ENCODE data around the gene IFNL2.
"Not testable (repeated sequence)": the region's sequence is repeated elsewhere in the genome, so short reads cannot be mapped to it uniquely, and the experiment has no call there.

The IFNL2 gene

DNA sequence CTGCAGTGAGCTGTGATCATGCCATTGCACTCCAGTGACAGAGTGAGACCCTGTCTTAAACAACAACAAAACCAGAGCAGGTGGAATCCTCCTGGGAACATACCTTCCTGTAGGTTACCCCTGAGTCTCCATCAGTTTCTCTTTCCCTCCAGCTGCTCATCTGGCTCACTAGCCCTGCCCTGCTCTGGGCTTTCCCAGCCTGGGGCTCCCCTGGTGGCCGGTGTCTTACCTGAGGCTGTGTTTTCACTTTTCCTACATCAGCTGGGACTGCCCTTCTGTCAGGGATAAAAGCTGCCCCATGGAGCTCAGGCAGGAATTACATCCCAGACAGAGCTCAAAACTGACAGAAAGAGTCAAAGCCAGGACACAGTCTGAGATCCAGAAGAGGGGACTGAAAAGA is at the start of gene IFNL2:
IFNL2 (plus strand) TSS at position 312 of the 400 bp plus-strand sequence. CDS start 173 bp downstream, outside the sequence.
- DNase-seq (ENCODE audit: low spot score); FAIRE-seq: not testable (repeated sequence)

- FAIRE-seq: not testable (repeated sequence)
Measured at GRCh38 chr19:39219108-39219507, 49.1 kb upstream of the IFNL2 start.

DNA sequence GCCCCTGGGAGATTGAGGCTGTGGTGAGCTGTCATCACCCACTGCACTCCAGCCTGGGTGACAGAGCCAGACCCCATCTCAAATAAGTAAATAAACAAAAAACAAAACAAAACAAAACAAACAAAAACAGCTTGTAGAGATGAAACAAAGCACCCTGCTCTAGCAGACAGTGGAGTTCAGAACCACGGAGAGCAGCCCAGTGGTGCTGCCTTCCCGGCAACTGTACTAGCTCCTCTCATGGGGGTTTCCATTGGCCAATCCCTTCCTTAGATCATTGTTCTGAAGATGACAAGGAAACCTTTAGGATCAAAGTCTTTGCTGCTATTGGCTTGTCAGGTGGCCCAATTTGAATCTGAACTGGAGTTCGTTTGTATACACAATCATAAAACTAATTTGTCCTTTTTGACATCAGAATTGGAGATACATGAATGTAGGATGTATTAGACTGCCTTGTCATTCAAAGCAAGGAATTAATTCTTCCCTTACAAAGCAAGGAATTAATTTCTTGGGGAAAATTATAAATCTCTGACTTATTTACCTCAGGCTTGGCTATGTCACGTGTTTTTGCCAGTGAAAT is 44.4 kb upstream of the IFNL2 start:
- no peak for DNase-seq (ENCODE audit: low spot score)

More at GRCh38 chr19:39219108-39219507, 49.1 kb upstream of the IFNL2 start:
- not testable (repeated sequence) for DNase-seq (ENCODE audit: low spot score)

DNA sequence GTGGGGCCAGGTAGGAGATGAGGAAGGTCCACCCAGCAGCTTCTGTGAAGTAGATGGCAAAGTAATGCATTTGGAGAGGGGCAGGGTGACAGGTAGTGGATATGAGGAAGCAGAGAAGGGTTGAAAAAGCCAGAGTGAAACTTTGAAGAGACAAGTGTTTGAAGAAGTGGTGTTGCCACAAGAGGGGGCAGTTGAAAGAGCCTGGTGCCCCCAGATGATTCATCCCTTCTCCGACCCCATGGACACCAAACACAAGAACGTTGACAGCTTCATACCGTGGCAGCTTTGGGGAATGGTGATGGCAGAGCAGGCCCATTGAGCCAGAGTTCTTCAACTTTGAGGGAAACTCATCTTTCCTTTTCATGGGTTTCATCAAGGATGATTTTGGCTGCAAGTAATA is 43.3 kb upstream of the IFNL2 start:
- FAIRE-seq: no peak
- no peak for DNase-seq (ENCODE audit: low spot score)

More for the DNA sequence above, 44.4 kb upstream of the IFNL2 start:
- no peak for FAIRE-seq

DNA sequence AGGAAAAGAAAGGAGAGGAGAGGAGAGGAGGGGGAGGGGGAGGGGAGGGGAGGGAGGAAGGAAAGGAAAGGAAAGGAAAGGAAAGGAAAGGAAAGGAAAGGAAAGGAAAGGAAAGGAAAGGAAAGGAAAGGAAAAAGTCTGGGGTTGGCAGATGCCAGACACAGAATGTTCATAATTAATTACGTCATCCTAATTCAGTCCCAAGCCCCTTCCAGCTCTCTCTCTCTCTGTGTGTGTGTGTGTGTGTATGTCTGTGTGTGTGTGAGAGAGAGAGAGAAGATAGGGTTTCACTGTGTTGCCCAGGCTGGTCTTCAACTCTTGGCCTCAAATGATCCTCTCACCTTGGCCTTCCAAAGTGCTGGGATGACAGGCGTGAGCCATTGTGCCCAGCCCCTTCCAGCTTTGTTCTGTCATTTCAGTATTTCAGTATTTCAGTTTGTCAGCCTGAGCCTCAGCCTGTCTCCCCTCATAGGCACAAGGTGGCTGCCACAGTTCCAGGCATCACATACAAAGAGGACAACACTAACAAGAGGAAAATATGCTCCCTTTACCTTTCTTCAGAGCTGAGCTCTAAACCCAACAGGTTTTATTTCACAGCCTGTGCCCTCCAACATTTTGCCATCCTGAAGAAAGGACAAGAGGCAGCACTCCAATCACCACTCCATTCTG is 38.0 kb upstream of the IFNL2 start:
- DNase-seq (ENCODE audit: low spot score) (no peak), FAIRE-seq (no peak)

DNA sequence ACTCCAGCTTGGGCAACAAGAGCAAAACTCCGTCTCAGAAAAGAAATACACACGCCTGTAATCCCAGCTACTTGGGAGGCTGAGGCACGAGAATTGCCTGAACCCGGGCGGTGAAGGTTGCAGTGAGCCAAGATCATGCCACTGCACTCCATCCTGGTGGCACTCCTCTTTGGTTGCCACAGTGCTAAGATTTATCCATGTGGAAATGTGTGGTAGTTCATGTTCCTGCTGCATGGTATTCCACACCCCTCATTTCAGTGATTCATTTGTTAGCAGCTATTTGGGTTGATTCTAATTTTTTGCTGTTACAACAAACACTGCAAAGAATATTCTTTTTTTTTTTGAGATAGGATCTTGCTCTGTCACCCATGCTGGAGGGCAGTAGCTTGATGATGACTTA is 35.5 kb upstream of the IFNL2 start:
- DNase-seq (ENCODE audit: low spot score) (no peak), FAIRE-seq (no peak)

GRCh38 chr19:39236527-39236926 is 31.7 kb upstream of the IFNL2 start:
- DNase-seq (ENCODE audit: low spot score) (no peak), FAIRE-seq (no peak)

DNA sequence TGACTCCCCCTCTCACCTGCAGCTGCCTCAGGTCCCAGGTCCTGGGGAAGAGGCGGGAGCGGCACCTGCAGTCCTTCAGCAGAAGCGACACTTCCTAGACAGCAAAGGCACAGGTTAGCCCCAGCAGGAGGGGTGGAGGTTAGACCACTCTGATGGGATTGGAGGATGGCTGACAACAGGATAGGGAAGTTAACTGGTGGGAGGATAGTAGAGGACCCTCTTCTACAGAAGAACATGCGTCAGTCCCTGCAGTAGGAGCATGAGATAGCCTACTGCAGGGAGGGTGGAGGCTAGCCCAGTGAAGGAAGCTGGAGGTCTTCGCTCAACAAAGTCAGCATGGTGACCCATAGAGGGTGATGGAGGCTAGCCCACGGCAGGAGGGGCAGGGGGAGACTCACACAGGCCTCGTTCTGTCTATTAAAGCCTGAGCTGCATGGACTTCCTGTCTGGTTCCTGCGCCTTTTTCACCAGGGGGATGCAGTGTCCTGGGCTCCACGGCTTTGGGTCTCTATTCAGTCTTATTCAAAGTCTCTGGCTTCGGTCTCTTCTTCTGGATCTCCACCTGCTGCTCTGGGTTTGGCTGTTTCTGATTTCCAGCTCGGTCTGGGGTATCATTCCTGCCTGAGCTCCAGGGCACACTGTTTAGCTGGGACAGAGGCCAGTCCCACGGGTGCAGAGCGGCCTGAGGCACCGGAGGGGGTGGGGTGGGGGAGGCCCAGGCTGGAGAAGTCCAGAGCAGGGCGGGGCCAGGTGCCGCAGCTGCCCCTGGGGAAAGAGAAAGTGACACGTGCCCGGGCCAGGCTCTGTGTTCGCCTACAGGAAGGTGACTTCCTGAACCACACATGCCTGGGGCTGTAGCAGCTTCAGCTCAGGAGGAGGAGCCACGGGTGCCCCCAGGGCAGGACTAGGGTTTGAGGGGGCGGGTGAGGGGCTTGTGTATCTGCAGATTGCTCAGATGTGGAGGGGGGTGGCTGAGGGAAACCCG is 30.7 kb upstream of the IFNL2 start:
- FAIRE-seq: no peak
- no peak for DNase-seq (ENCODE audit: low spot score)

- FAIRE-seq (no peak), DNase-seq (ENCODE audit: low spot score) (no peak)
Measured at GRCh38 chr19:39238209-39238608, 30.0 kb upstream of the IFNL2 start.

GRCh38 chr19:39238944-39239343 is 29.3 kb upstream of the IFNL2 start:
- DNase-seq (ENCODE audit: low spot score) (no peak), FAIRE-seq (no peak)

- DNase-seq (ENCODE audit: low spot score) (no peak), FAIRE-seq (no peak)
Measured at GRCh38 chr19:39240421-39240820, 27.8 kb upstream of the IFNL2 start.

GRCh38 chr19:39243741-39244140 is 24.5 kb upstream of the IFNL2 start:
- FAIRE-seq; DNase-seq (ENCODE audit: low spot score): not testable (repeated sequence)

DNA sequence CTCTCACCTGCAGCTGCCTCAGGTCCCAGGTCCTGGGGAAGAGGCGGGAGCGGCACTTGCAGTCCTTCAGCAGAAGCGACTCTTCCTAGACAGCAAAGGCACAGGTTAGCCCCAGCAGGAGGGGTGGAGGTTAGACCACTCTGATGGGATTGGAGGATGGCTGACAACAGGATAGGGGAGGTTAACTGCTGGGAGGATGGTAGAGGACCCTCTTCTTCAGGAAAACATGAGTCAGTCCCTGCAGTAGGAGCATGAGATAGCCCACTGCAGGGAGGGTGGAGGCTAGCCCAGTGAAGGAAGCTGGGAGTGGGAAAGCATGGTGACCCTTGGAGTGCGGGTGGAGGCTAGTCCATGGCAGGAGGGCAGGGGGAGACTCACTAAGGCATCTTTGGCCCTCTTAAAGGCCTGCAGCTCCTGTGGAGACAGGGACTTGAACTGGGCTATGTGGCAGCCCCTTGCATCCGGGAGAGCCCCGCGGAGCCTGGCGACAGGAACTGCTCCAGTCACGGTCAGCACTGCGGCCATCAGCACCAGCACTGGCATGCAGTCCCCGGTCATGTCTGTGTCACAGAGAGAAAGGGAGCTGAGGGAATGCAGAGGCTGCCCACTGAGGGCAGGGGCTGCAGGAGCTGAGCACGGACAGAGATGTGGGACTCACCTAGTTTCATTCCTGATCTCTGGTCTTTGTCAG is 23.6 kb upstream of the IFNL2 start, which contains the start of gene IFNL3:
IFNL3 (minus strand) TSS at position 597 of the 691 bp plus-strand sequence; CDS start at position 558, 39 bp downstream.
- not testable (repeated sequence) for DNase-seq (ENCODE audit: low spot score)

GRCh38 chr19:39245166-39245565 is 23.0 kb upstream of the IFNL2 start:
- not testable (repeated sequence) for FAIRE-seq; DNase-seq (ENCODE audit: low spot score)

More for the DNA sequence above, 23.6 kb upstream of the IFNL2 start, which contains the start of gene IFNL3:
- FAIRE-seq: not testable (repeated sequence)

- FAIRE-seq (no peak), DNase-seq (ENCODE audit: low spot score) (no peak)
Measured at GRCh38 chr19:39246951-39247669, 21.1 kb upstream of the IFNL2 start.

- DNase-seq (ENCODE audit: low spot score): no peak
Measured at GRCh38 chr19:39247701-39248664, 20.2 kb upstream of the IFNL2 start.

DNA sequence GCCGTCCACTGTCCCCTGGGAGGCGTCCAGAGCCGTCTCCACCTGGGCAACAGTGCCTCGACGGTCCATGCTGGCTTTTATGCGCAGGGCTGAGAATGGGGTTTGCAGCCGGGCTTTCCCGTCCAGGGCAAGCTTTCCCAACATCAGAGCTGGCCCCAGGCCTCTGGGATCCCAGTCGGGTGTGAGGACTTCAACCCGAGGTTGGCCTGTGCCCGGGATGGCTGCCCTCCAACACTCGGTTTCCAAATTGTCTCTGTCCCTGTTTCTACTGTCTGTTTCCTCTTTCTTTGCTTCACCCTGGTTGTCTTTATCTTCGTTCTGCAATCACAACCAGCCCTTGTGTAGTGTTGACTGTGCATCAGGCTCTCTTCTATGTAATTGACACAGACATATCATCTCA is 19.4 kb upstream of the IFNL2 start, which contains the start of gene IFNL4:
IFNL4 (minus strand) TSS at position 51 of the 400 bp plus-strand sequence.
- FAIRE-seq: no peak

More at GRCh38 chr19:39247701-39248664, 20.2 kb upstream of the IFNL2 start:
- no peak for FAIRE-seq

GRCh38 chr19:39251081-39251480 is 17.1 kb upstream of the IFNL2 start:
- FAIRE-seq (no peak), DNase-seq (ENCODE audit: low spot score) (no peak)

More for the DNA sequence above, 19.4 kb upstream of the IFNL2 start, which contains the start of gene IFNL4:
- DNase-seq (ENCODE audit: low spot score): no peak

DNA sequence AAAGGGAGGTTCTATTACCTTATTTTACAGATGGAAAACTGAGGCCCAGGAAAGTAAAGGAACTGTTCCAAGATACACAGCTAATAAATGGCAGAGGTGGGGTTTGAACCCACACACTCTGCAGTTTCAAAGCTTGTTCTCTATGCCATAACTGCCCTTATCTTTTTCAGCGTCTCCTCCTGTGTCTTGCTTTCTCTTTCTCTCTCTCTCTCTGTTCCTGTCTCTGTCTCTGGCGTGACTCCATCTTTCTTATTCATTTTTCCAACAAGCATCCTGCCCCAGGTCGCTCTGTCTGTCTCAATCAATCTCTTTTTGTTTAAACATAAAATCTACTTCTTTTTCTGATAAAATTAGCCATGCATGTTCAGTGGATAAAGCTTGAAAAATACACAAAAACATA is 16.4 kb upstream of the IFNL2 start:
- DNase-seq (ENCODE audit: low spot score): no peak
- FAIRE-seq: no peak
